Measurements from ENCODE around the gene SLC35D1. TPM values are rescaled to one million over a fixed set of nuclear protein-coding genes. Genes with fewer than 3 reads are reported as not detected.

SLC35D1 gene
- polyA plus RNA-seq, 1 experiment = 28.9 TPM

- ChIA-PET POLR2A (interaction anchor here (0.6 kb wide), 1 partner anchor 17 kb away, joined by 3 read pairs; no protein-coding TSS in a partner anchor), CTCF (interaction anchor here (1.0 kb wide), 1 partner anchor 30 kb away, joined by 3 read pairs; no protein-coding TSS in a partner anchor)
- H3K27ac ChIP-seq (ENCODE audit: low read depth, low read length) = no peak overlapping the region
- no peak for TF ChIP-seq CTCF (IDR thresholded peaks at IDR 0.05; ENCODE audit: low read depth, low read length)
- peak; percentile 48 for DNase-seq (ENCODE audit: low read depth, low spot score)
- H3K4me3 ChIP-seq (ENCODE audit: low read depth, low read length) = no peak overlapping the region
- no peaks in the 10 kb centered on the region for H3K27me3 ChIP-seq (ENCODE audit: control insufficient read depth, insufficient read depth, low read length)
- no peaks in the 10 kb centered on the region for H3K9me3 ChIP-seq (ENCODE audit: control insufficient read depth, insufficient read depth, low read length)
These were observed 102.4 kb downstream of the SLC35D1 start for GRCh38 chr1:66951513-66951912.

Small RNAs within 50 kb of the gene (small RNA-seq; reads per million reads assigned to genes)
- gene RF00322 (ENCODE audit: insufficient read length, low read depth) = not detected

Other genes with a start within 250 kb of the SLC35D1 start
- gene DNAI4, start 129.3 kb downstream of the SLC35D1 start, polyA plus RNA-seq (2011; rRNA removed) = 2.1 and 2.2 TPM in 2 replicates
- 14.3 and 23.6 TPM in 2 replicates for gene MIER1, start 129.2 kb downstream of the SLC35D1 start, polyA plus RNA-seq (2011; rRNA removed)
- gene C1orf141, start 80.8 kb upstream of the SLC35D1 start, polyA plus RNA-seq (2011; rRNA removed) = not detected in 2 replicates
- not detected in 2 replicates for gene IL23R, start 112.3 kb upstream of the SLC35D1 start, polyA plus RNA-seq (2011; rRNA removed)